Urinary bladder (tissue), 4 donors: ENCODE data around the gene ADGRG1. TPM values are rescaled to one million over a fixed set of nuclear protein-coding genes. Genes with fewer than 3 reads are reported as not detected.

ENCODE experiments used
- DNase-seq: peaks from one replicate; pipeline ENCODE4 v3.0.0-alpha.2; 2015; ENCODE audit errors: extremely low spot score
- H3K27ac ChIP-seq: one replicate; pipeline ENCODE4 v1.5.1; 2013; ENCODE audit warnings: low read depth, mild to moderate bottlenecking, moderate library complexity
- H3K36me3 ChIP-seq: one replicate; pipeline ENCODE4 v1.6.1; 2013; ENCODE audit warnings: mild to moderate bottlenecking, moderate library complexity; ENCODE audit not compliant: insufficient read depth
- H3K4me1 ChIP-seq: one replicate; pipeline ENCODE4 v1.6.1; 2013; ENCODE audit warnings: mild to moderate bottlenecking, moderate library complexity; ENCODE audit not compliant: insufficient read depth
- H3K4me3 ChIP-seq: one replicate; pipeline ENCODE4 v1.5.1; 2013; ENCODE audit warnings: low read depth, low read length
- WGBS: extraction: QIAGEN DNeasy Blood & Tissue Kit; methylation state at CpG from one replicate; pipeline ENCODE4 v1.1.7; 2013; 5-methylcytosine and 5-hydroxymethylcytosine counted together
- polyA plus RNA-seq: library from polyadenylated mRNA; stranded (reverse); fragments of 200-250 nt; gene quantifications from one replicate; pipeline ENCODE4 v1.2.3, GENCODE V29; 2013
- total RNA-seq: library from RNA; depleted of rRNA; stranded (reverse); fragments of >200 nt; gene quantifications from one replicate; pipeline ENCODE4 v1.2.3, GENCODE V29; 2014
- donor health status: healthy with polysubstance abuse.
- donor health status: healthy.

Gene ADGRG1
- total and polyA plus RNA-seq, 2 donors: 11.5 to 36.1 TPM

- H3K4me1 ChIP-seq: no peaks in the 10 kb centered on the region
- peak; percentile 75 for DNase-seq
- 72% methylated on average over 27 of the region's 27 CpGs for WGBS
- H3K27ac ChIP-seq: peak overlapping the region; percentile 72
- H3K4me3 ChIP-seq: peak overlapping the region; percentile 15
- H3K36me3 ChIP-seq: no peaks in the 10 kb centered on the region
Observed at GRCh38 chr16:57620335-57621231, 7.8 kb upstream of the ADGRG1 start.

GRCh38 chr16:57621521-57622271, 6.7 kb upstream of the ADGRG1 start:
- H3K36me3 ChIP-seq: no peaks in the 10 kb centered on the region
- DNase-seq: no peak
- peak overlapping the region; percentile 72 for H3K27ac ChIP-seq
- no peaks in the 10 kb centered on the region for H3K4me1 ChIP-seq
- H3K4me3 ChIP-seq: no peak overlapping the region
- WGBS: 76% methylated on average over 10 of the region's 10 CpGs

GRCh38 chr16:57622361-57623250, 5.8 kb upstream of the ADGRG1 start:
- no peaks in the 10 kb centered on the region for H3K4me1 ChIP-seq
- DNase-seq: no peak
- H3K36me3 ChIP-seq: no peaks in the 10 kb centered on the region
- H3K4me3 ChIP-seq: no peak overlapping the region
- WGBS: 72% methylated on average over 16 of the region's 16 CpGs
- H3K27ac ChIP-seq: peak overlapping the region; percentile 38

DNA sequence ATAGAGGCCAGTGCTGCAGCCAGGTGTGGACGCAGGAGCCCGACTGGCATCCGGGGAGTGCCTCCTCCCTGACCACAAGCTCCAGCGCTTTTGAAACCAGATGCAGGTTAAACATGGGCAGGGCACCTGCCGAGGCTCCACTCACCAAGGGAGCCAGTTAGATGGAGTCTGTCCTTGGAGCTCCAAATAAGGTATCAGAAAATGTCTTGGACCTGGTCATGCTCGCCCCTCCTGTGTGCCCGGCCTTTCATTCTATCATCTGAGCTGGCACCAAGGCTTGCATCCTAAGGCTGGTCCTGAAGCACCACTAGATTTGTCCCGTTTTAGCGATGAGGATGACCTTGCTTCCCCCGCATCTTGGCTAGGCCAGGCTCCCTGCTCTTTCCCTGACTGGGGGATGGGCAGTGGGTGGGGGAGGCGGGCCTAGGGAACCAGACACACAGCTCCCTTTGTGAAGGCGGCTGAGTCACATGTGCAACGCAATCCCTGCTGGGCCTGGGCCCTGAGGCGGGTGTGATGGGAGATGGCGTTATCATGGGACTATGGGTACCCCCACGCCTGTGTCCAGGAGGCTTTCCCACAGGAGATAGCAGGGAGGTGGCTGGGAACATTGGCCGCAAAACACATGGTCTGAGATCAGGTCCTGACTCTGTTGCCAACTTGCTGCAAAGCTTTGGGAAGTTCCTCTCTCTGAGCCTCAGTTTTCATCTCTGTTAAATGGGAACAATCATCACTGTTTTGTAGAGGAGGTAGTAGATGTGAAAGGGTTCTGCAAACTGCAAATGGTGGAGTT, 5.0 kb upstream of the ADGRG1 start:
- no peak for DNase-seq
- 72% methylated on average over 17 of the region's 17 CpGs for WGBS
- H3K27ac ChIP-seq: no peak overlapping the region
- no peaks in the 10 kb centered on the region for H3K4me1 ChIP-seq
- H3K4me3 ChIP-seq: no peak overlapping the region
- H3K36me3 ChIP-seq: no peaks in the 10 kb centered on the region

- WGBS: 84% methylated on average over 8 of the region's 8 CpGs
- Histone ChIP-seq H3K4me1 (no peaks in the 10 kb centered on the region), H3K4me3 (no peak overlapping the region), H3K36me3 (no peaks in the 10 kb centered on the region), H3K27ac (peak overlapping the region; percentile 29)
- DNase-seq: no peak
Observed at GRCh38 chr16:57624044-57624688, 4.3 kb upstream of the ADGRG1 start.

GRCh38 chr16:57624806-57625500, 3.5 kb upstream of the ADGRG1 start:
- H3K4me1 ChIP-seq: no peaks in the 10 kb centered on the region
- H3K27ac ChIP-seq: no peak overlapping the region
- H3K4me3 ChIP-seq: no peak overlapping the region
- no peak for DNase-seq
- 55% methylated on average over 17 of the region's 17 CpGs for WGBS
- no peaks in the 10 kb centered on the region for H3K36me3 ChIP-seq

DNA sequence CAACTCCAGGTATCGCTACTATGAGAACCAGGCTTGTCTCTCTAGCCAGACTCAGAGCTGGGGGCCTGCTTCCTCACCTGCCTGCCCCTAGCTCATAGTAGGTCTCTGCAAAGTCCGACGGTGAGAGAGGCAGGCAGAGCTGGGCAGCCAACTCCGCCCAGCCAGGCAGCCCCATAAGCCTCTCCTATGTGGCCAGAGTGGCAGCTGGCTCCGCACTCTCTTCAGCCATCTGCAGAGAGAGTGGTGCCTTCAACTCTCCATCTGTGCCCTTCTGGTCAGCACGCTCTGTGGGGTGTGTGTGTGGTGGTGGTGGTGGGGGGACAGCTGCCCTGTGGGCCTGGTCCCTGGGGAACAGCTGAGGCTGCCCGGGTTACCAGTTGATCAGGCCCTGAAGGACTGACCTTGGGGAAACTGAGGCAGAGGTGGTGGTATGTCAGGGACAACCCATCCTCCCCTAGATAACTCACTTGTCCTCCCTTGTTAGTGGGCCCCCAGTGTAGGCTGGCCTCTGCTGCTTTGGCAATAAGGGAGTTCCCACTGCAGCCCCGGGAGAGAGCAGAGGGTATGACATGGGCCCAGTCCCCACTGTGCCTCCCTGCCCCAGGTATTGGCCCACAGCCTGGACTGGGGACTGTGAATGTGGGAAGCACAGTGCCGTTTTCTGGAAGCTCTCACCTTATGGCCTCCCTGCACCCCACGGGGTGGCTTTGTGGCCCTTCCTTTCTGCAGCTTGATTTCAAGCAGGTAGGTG, 1.8 kb upstream of the ADGRG1 start:
- WGBS: 80% methylated on average over 10 of the region's 10 CpGs
- H3K4me1 ChIP-seq: no peaks in the 10 kb centered on the region
- no peak overlapping the region for H3K27ac ChIP-seq
- H3K4me3 ChIP-seq: no peak overlapping the region
- DNase-seq: no peak
- no peaks in the 10 kb centered on the region for H3K36me3 ChIP-seq

DNA sequence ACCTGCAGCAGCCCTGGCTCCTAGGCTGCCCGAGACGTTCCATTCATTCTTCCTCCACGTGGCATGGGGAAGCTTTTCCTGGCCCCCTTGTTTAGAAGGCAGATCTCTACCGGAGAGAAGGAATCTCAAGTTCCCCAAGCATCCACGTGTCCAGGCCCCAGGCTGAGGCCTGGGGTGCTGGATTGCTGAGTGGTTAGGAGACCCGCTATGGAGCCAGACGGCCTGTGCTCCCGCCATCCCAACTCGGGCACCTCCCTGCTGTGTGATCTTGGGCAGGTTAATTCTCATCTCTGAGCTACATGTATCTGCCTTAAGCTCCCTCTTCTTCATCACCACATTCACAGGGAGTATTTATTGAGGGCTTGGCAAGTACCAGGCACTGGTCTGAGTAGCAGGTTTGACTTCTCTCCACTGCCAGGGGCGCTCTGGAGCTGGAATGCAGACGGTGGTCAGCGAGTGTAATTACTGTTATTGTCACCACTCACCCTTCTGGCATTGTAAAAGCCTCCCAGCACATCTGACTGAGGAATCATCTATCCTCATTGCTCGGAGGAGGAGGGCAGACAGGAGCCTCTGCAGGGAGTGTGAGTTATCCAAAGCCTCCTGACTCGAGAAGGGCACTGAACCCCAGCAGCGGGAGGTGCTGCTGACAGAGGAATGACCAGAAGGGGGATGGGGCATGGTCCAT, 1.1 kb upstream of the ADGRG1 start:
- Histone ChIP-seq H3K4me1 (no peaks in the 10 kb centered on the region), H3K36me3 (no peaks in the 10 kb centered on the region), H3K27ac (no peak overlapping the region), H3K4me3 (no peak overlapping the region)
- 68% methylated on average over 15 of the region's 15 CpGs for WGBS
- no peak for DNase-seq

GRCh38 chr16:57628783-57629293, 408 bp downstream of the ADGRG1 start:
- Histone ChIP-seq H3K4me3 (peak overlapping the region; percentile 17), H3K27ac (no peak overlapping the region), H3K4me1 (no peaks in the 10 kb centered on the region), H3K36me3 (no peaks in the 10 kb centered on the region)
- 53% methylated on average over 7 of the region's 7 CpGs for WGBS
- no peak for DNase-seq

DNA sequence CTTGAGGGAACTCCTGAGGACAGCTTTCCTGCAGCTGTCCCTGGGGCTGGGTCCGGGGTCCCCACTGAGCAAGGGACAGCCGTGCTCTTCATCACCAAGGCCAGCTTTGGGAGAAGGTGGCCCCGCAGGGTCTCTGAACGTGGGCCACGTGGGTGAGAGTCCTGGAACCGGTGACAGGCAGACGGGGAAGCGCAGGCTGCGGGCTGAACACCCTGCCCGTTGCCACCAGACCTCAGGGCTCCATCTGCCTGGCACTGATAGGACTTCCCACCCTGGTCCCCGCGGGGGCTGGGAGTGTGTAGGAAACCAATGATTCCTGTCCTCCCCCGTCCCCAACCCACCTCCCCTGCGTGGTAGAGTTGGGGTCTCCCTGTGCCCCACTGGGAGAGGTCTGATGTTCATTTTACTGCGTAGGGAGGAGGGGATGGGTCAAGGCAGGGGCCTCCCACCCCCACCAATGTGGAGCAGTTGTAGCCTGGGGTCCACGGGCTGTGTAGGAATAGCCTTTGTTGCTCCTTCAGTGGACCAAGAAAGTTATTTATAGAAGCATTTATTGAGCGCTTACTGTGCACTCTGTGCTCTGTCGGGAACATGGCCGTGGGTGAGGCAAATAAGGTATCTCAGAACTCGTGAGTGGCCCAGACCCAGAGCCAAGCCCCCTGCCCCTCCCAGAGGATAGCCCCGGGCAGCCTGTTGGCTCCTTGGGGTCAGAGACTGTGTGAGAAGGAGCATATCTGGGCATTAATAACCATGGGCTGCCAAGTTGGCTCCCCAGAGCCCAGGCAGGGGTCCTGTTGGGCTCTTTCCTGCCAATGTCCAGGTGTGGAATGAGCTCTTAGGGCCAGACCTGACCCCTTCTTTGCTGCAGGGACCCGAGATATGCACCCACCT, 1.3 kb downstream of the ADGRG1 start:
- no peak for DNase-seq
- no peak overlapping the region for H3K27ac ChIP-seq
- peak overlapping the region; percentile 17 for H3K4me3 ChIP-seq
- H3K4me1 ChIP-seq: no peaks in the 10 kb centered on the region
- no peaks in the 10 kb centered on the region for H3K36me3 ChIP-seq
- 60% methylated on average over 22 of the region's 22 CpGs for WGBS
